ENCODE results near the gene NSUN4. TPM values are rescaled to one million over a fixed set of nuclear protein-coding genes. Genes with fewer than 3 reads are reported as not detected.

Gene NSUN4
- total RNA-seq, 2 experiments from 2014 or later, result 34.9 to 36.7 TPM

DNA sequence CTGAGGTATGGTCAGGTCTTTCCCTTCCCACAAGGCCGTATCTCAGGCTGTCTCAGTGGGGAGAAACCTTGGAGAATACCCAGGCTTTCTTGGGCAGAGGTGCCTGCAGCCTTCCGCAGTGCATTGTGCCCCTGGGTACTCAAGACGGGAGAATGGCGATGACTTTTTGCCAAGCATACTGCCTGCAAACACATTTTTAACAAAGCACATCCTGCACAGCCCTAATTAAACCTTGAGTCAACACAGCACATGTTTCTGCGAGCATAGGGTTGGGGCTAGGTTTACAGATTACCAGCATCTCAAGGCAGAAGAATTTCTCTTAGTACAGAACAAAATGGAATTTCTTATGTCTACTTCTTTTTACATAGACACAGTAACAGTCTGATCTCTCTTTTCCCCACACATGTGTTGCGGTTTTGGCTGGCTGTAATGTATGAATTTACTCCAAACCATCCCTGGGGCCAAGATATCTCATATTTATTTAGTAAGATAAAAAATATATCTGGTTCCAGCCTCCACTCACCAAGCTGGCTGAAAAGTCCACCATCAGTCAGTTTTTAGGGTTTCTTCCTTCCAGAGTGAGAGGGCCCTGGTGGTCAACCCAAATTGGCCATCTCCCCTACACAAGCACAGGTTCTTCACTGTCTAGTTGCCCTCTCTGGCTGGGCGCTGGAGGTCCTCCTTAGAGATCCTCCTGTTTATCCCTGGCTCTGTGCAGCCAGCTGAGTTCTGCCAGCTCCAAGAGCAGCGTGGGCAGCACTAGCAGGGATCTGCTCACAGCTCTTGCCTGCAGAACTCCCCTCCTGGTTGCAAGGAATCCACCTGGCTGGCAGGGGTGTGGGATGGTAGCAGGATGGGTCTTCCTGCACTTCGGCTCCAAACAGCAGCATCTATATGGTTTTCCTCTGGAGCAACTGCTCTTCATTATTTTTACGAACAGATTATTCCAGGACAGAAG, 56.1 kb downstream of the NSUN4 start:
- Histone ChIP-seq H3K4me3 (ENCODE audit: low read length) (no peak overlapping the region), H3K4me1 (ENCODE audit: insufficient read depth, low read length) (peaks cover 7% of the 10 kb centered on the region), H3K9me3 (ENCODE audit: control insufficient read depth in 1 of 2, insufficient read depth in 1 of 2, low read length in 2 of 2) (peaks cover 0 to 25% of the 10 kb centered on the region in 2 experiments), H3K27me3 (ENCODE audit: control insufficient read depth in 1 of 2, insufficient read depth in 2 of 2, low read length in 2 of 2) (peaks cover 0 to 3% of the 10 kb centered on the region in 2 experiments), H3K36me3 (ENCODE audit: insufficient read depth, low read length) (no peaks in the 10 kb centered on the region), H3K27ac (ENCODE audit: low read depth in 1 of 2, low read length in 2 of 2) (no peak overlapping the region)
- TF ChIP-seq CTCF (IDR thresholded peaks at IDR 0.05), result no peak
- Mint-ChIP-seq H3K27ac (no peak overlapping the region), H3K4me1 (ENCODE audit: low read depth) (peaks cover 37% of the 10 kb centered on the region), H3K27me3 (peaks cover 10% of the 10 kb centered on the region), H3K9me3 (peaks cover 4% of the 10 kb centered on the region), H3K4me3 (no peak overlapping the region), H3K36me3 (ENCODE audit: low read depth) (peaks cover 10% of the 10 kb centered on the region)
- ATAC-seq (ENCODE audit: poor library complexity) (no peak), DNase-seq (no peak)
- ChIA-PET POLR2A (no interaction called here), CTCF (no interaction called here)
- intact Hi-C loops (cut with DNase I, micrococcal nuclease), result no loop called here

GRCh38 chr1:46399307-46399706, 58.7 kb downstream of the NSUN4 start:
- Mint-ChIP-seq H3K27me3 (peaks cover 5% of the 10 kb centered on the region), H3K4me1 (ENCODE audit: low read depth) (peaks cover 31% of the 10 kb centered on the region), H3K4me3 (no peak overlapping the region), H3K36me3 (ENCODE audit: low read depth) (no peaks in the 10 kb centered on the region), H3K9me3 (no peaks in the 10 kb centered on the region), H3K27ac (no peak overlapping the region)
- H3K36me3 ChIP-seq (ENCODE audit: insufficient read depth, low read length), result no peaks in the 10 kb centered on the region
- intact Hi-C loops (cut with DNase I, micrococcal nuclease), result no loop called here
- peaks cover 5% of the 10 kb centered on the region for H3K4me1 ChIP-seq (ENCODE audit: insufficient read depth, low read length)
- ATAC-seq (ENCODE audit: poor library complexity), result no peak
- H3K4me3 ChIP-seq (ENCODE audit: low read length), result no peak overlapping the region
- peaks cover 0 to 3% of the 10 kb centered on the region in 2 experiments for H3K9me3 ChIP-seq (ENCODE audit: control insufficient read depth in 1 of 2, insufficient read depth in 1 of 2, low read length in 2 of 2)
- no peak for DNase-seq
- TF ChIP-seq CTCF (IDR thresholded peaks at IDR 0.05), result no peak
- POLR2A ChIA-PET, result no interaction called here
- no peak overlapping the region for H3K27ac ChIP-seq (ENCODE audit: low read depth in 1 of 2, low read length in 2 of 2)
- peaks cover 0 to 3% of the 10 kb centered on the region in 2 experiments for H3K27me3 ChIP-seq (ENCODE audit: control insufficient read depth in 1 of 2, insufficient read depth in 2 of 2, low read length in 2 of 2)
- CTCF ChIA-PET, result interaction anchor here (1.6 kb wide), 1 partner anchor 15 kb away, joined by 3 read pairs; no protein-coding TSS in a partner anchor

DNA sequence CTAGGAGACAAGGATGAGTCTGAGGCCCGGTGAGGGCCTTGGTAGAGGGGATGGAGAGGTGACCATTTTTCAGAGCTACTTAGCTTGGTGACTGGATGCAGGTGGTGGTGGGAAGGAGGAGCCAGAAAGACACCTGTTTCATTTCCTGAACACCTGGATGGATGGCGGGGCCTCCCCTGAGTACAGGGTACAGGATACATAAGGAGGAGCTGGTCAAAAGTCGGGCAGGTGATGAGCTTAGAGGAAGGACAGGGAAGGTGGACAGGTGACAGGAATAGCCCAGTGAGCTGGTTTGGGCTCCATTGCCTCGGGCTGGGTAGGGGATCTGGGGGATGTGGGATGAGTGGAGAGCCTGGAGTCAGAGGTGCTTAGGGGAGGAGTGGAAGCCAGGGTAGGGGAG, 59.8 kb downstream of the NSUN4 start:
- Mint-ChIP-seq H3K36me3 (ENCODE audit: low read depth) (no peaks in the 10 kb centered on the region), H3K27ac (no peak overlapping the region), H3K27me3 (no peaks in the 10 kb centered on the region), H3K4me3 (no peak overlapping the region), H3K9me3 (no peaks in the 10 kb centered on the region), H3K4me1 (ENCODE audit: low read depth) (peaks cover 20% of the 10 kb centered on the region)
- ChIA-PET POLR2A (no interaction called here), CTCF (interaction anchor here (1.6 kb wide), 1 partner anchor 14 kb away, joined by 3 read pairs; no protein-coding TSS in a partner anchor)
- Histone ChIP-seq H3K4me3 (ENCODE audit: low read length) (no peak overlapping the region), H3K27ac (ENCODE audit: low read depth in 1 of 2, low read length in 2 of 2) (no peak overlapping the region), H3K9me3 (ENCODE audit: control insufficient read depth in 1 of 2, insufficient read depth in 1 of 2, low read length in 2 of 2) (no peaks in the 10 kb centered on the region), H3K27me3 (ENCODE audit: control insufficient read depth in 1 of 2, insufficient read depth in 2 of 2, low read length in 2 of 2) (peaks cover 0 to 3% of the 10 kb centered on the region in 2 experiments), H3K4me1 (ENCODE audit: insufficient read depth, low read length) (no peaks in the 10 kb centered on the region), H3K36me3 (ENCODE audit: insufficient read depth, low read length) (no peaks in the 10 kb centered on the region)
- TF ChIP-seq CTCF (IDR thresholded peaks at IDR 0.05), result no peak
- no peak for ATAC-seq (ENCODE audit: poor library complexity)
- intact Hi-C loops (cut with DNase I, micrococcal nuclease), result no loop called here
- DNase-seq, result no peak
